Esophagus muscularis mucosa (tissue), 4 donors: ENCODE measurements around the gene C6orf136. TPM values are rescaled to one million over a fixed set of nuclear protein-coding genes. Genes with fewer than 3 reads are reported as not detected.
A peak's percentile ranks its signal among the peaks of the same experiment; 100 is the strongest.

Experiments
- DNase-seq: peaks from one replicate; pipeline ENCODE4 v3.0.0-alpha.2; 2017; ENCODE audit errors: extremely low spot score
- H3K27ac ChIP-seq, 4 donors: fragments of 200-600 bp; sonication (generic); replicated peaks in 1 of 4; 1 replicate in 3 of 4; 2 replicates in 1 of 4; pipeline ENCODE4 v1.5.1; 2016 to 2019; ENCODE audit warnings: mild to moderate bottlenecking in 1 of 4
- H3K27me3 ChIP-seq, 4 donors: fragments of 200-600 bp; sonication (generic); one replicate each; pipeline versions ENCODE4 v1.5.1 to v1.6.0; 2016 to 2019
- H3K36me3 ChIP-seq, 4 donors: fragments of 200-600 bp; sonication (generic); one replicate each; pipeline ENCODE4 v1.5.1; 2016 to 2019
- H3K4me1 ChIP-seq, 4 donors: fragments of 200-600 bp; sonication (generic); one replicate each; pipeline ENCODE4 v1.5.1; 2016 to 2019
- H3K4me3 ChIP-seq, 4 donors: fragments of 200-600 bp; sonication (generic); 1 replicate in 2 of 4; 2 replicates in 2 of 4; pipeline ENCODE4 v1.5.1; 2016 to 2019; ENCODE audit warnings: mild to moderate bottlenecking in 4 of 4, moderate library complexity in 1 of 4
- H3K9me3 ChIP-seq, 4 donors: fragments of 200-600 bp; sonication (generic); 1 replicate in 3 of 4; 2 replicates in 1 of 4; pipeline ENCODE4 v1.5.1; 2016 to 2019
- CTCF ChIP-seq, 3 experiments: fragments of 200-600 bp in 2 of 3; fragments of 450-650 bp in 1 of 3; sonication (generic) in 2 of 3; IDR thresholded peaks; one replicate each; pipeline ENCODE4 v1.5.1; 2017 to 2019; ENCODE audit warnings: antibody characterized with exemption in 3 of 3, mild to moderate bottlenecking in 2 of 3, moderate library complexity in 1 of 3
- EP300 ChIP-seq: sonication (generic); formaldehyde crosslinking; IDR thresholded peaks from one replicate; pipeline ENCODE4 v1.6.1; 2017; ENCODE audit warnings: antibody characterized with exemption
- POLR2A ChIP-seq: fragments of 450-650 bp; IDR thresholded peaks from one replicate; pipeline ENCODE4 v1.6.1; 2017; ENCODE audit warnings: antibody characterized with exemption, moderate library complexity, mild to moderate bottlenecking, low read depth
- POLR2AphosphoS5 ChIP-seq, 2 donors: sonication (generic); formaldehyde crosslinking; IDR thresholded peaks; one replicate each; pipeline ENCODE4 v1.6.1; 2017; ENCODE audit warnings: antibody characterized with exemption in 2 of 2
- WGBS: methylation state at CpG from one replicate; pipeline ENCODE4 v1.1.5; 2018; 5-methylcytosine and 5-hydroxymethylcytosine counted together
- intact Hi-C: fragments of 100-400 bp; cut with DNase I; formaldehyde crosslinking; loops from one replicate; pipeline ENCODE4 v1.15.1; 2023
- total RNA-seq, 4 donors: library from RNA; depleted of rRNA; stranded (reverse); fragments of >200 nt; gene quantifications; one replicate each; pipeline versions ENCODE4 v1.1.0 to v1.2.1, GENCODE V29; 2016

Gene C6orf136
- total RNA-seq, 4 donors from 2014 or later = 8.0 to 28.2 (median 24.0) TPM

- peak; percentile 99 for DNase-seq
- Histone ChIP-seq H3K27ac (peak overlapping the region; percentile 95 to 99 (median 97)), H3K9me3 (no peaks in the 10 kb centered on the region), H3K4me3 (peak overlapping the region; percentile 70 to 93 (median 80)), H3K4me1 (peaks cover 53 to 84% (median 80%) of the 10 kb centered on the region in 4 donors), H3K27me3 (no peaks in the 10 kb centered on the region), H3K36me3 (peaks cover 0 to 4% (median 0%) of the 10 kb centered on the region in 4 donors)
- intact Hi-C loops = loop anchor here (10.0 kb wide), 1 partner anchor 198 kb away; the partner anchor contains the start of gene DDR1
- TF ChIP-seq POLR2AphosphoS5 (IDR thresholded peaks at IDR 0.05) (peak; percentile 94 to 96), POLR2A (no peak), EP300 (peak; percentile 36)
- 1% methylated on average over 29 of the region's 52 CpGs for WGBS
Measured at GRCh38 chr6:30686908-30687658, 40.1 kb downstream of the C6orf136 start.

DNA sequence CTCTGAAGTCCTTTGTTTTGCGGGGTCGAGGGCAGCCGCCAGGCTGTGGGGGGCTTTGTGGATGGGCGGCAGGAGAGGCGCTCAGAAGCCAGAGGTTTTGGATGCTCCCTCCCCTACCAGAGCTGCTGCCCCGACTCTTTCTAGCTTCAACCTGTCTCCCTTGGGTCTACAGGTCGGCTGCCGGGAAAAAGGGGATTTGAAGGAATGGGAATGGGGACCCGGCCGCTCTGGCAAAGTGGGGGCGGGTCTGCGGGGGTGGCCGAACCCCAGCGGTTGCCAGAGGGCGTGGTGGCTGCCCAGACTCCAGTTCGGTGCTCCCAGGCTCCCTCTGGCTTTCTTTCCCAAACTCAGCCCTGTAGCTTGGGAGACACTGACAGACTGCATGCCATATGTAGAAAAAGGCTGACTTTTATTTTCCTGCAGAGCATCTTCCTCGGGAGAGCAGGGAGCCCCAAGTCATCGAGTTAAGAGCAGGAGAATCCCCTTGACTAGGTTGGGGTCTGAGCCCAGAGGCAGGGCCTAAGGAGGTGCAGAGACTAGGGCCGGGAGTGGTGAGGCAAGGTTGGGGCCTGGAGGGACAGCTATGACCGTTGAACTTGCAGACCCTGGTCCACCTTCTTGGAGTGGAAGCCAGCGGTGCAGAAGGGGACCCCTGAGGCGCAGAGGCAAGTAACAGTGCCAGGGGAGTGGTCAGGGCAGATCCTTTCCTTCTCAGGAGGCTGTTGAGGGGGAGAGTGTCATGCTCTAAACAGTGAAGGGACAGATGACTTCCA is 40.9 kb downstream of the C6orf136 start:
- 13% methylated on average over 22 of the region's 22 CpGs for WGBS
- TF ChIP-seq POLR2AphosphoS5 (IDR thresholded peaks at IDR 0.05) (no peak), EP300 (no peak), POLR2A (no peak), CTCF (IDR thresholded peaks at IDR 0.05) (peak; percentile 28 to 43 (median 29))
- Histone ChIP-seq H3K9me3 (no peaks in the 10 kb centered on the region), H3K36me3 (peaks cover 0 to 4% (median 0%) of the 10 kb centered on the region in 4 donors), H3K27ac (peak overlapping the region; percentile 95 to 99 (median 97)), H3K4me1 (peaks cover 46 to 76% (median 72%) of the 10 kb centered on the region in 4 donors), H3K4me3 (peak overlapping the region; percentile 70 to 93 (median 80)), H3K27me3 (no peaks in the 10 kb centered on the region)
- no peak for DNase-seq
- intact Hi-C loops = loop anchor here (10.0 kb wide), 1 partner anchor 197 kb away; the partner anchor contains the start of gene DDR1

- intact Hi-C loops = loop anchor here (10.0 kb wide), 1 partner anchor 196 kb away; the partner anchor contains the start of gene DDR1
- 79% methylated on average over 9 of the region's 9 CpGs for WGBS
- no peaks in the 10 kb centered on the region for H3K9me3 ChIP-seq
- peaks cover 38 to 69% (median 65%) of the 10 kb centered on the region in 4 donors for H3K4me1 ChIP-seq
- no peaks in the 10 kb centered on the region for H3K27me3 ChIP-seq
- TF ChIP-seq POLR2AphosphoS5 (IDR thresholded peaks at IDR 0.05) (no peak), POLR2A (no peak), EP300 (no peak), CTCF (IDR thresholded peaks at IDR 0.05) (no peak)
- DNase-seq = no peak
- H3K4me3 ChIP-seq = peak overlapping the region in 3 of 4 donors; percentile 70 to 93 (median 74)
- peak overlapping the region; percentile 95 to 99 (median 97) for H3K27ac ChIP-seq
- peaks cover 0 to 4% (median 0%) of the 10 kb centered on the region in 4 donors for H3K36me3 ChIP-seq
Measured at GRCh38 chr6:30688569-30688968, 41.6 kb downstream of the C6orf136 start.

DNA sequence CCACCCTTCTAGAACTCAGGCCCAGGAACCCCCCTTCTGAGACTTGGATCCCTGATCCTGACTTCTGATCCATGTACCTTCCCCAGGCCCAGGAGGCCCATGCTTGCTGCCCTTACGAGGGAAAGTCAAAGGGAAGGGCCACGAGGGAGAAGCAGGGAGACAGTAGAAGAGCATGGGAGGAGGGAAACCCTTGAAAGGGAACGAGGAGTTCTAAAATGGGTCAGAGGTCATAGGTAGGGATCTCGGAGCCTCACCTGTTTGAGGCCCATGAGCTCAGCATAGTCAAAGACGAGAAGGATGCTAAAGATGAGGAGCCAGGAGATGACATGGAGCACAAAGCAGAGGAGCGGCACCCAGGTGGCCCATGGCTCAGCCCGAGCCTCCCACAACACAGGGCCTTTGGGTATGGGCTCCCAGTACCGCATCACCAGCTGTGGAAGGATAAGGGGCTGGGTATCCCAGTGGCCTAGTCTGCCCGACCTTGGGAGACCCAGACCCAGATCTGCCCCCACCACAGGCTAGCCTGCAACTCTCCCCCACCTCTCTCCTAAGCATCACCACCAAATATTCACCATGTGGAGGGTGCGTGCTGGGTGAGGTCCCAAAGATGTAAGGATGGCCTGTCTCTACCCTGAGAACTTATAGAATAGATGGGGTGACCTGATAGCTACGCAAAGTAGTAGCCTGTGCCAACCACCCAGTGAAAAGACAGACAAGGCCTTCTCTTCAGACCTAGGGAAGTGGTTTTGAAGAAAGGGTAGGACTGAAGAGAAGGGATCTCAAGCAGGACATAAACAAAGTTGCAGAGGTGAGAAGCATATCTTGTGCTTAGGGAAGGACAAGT is 42.3 kb downstream of the C6orf136 start:
- intact Hi-C loops = loop anchor here (10.0 kb wide), 1 partner anchor 196 kb away; the partner anchor contains the start of gene DDR1

More for the DNA sequence above, 42.3 kb downstream of the C6orf136 start:
- WGBS = 75% methylated on average over 11 of the region's 11 CpGs
- H3K27ac ChIP-seq = peak overlapping the region; percentile 95 to 99 (median 97)
- TF ChIP-seq CTCF (IDR thresholded peaks at IDR 0.05) (no peak), POLR2A (no peak), EP300 (no peak), POLR2AphosphoS5 (IDR thresholded peaks at IDR 0.05) (no peak)
- no peaks in the 10 kb centered on the region for H3K27me3 ChIP-seq
- H3K4me1 ChIP-seq = peaks cover 37 to 62% (median 58%) of the 10 kb centered on the region in 4 donors
- no peak for DNase-seq
- no peaks in the 10 kb centered on the region for H3K9me3 ChIP-seq
- peak overlapping the region in 2 of 4 donors; percentile 70 to 93 for H3K4me3 ChIP-seq
- H3K36me3 ChIP-seq = peaks cover 0 to 4% (median 0%) of the 10 kb centered on the region in 4 donors
